HG02885 (cell line): ENCODE results near the gene HDAC11.

Experiments used
- ATAC-seq: cut with Tn5 transposase; IDR thresholded peaks from one replicate; pipeline ENCODE4 v1.9.1; 2021; ENCODE audit warnings: mild to moderate bottlenecking; ENCODE audit not compliant: unreplicated experiment, poor library complexity

HDAC11 gene

DNA sequence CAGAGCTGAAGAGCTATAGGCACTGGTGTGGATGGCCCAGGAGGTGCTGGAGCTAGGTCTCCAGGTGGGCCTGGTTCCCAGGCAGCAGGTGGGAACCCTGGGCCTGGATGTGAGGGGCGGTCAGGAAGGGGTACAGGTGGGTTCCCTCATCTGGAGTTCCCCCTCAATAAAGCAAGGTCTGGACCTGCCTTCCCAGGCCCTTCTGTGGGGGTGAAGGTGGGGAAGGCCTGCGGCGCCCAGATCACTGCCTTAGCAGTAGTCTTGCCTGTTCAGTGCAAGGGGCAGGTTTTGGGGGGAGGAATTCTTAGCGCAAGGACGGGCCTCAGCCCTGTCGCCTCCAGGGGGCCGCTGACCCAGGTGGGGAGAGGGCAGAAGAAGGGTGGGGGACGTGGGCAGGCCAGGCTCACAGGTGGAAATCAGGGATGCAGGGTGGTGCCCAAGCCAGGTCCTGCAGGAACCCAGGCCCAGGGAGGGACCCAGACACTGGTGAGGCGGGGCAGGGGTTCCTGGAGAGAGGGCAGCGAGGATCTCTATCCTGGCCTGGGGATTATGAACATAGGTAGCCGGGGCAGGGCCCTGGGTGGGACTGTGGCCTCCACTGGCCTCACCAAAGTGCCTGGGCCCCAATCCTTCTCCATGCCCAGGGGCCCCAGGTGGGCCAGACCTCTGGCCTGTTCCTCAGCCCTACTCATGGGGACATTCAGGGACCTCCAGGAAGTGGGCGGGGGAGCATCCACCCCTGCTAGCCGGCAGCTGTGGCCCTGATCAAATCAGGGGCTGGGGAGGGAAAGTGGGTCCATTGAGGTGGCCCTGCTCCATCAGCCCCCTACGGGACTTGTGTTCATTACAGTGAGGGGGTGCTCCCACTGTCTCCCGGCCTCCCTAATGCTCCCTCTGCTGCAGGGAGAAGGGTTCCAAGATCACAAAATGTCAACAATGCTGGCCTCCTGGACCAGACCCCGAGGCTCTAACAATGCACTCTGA lies 25.3 kb downstream of the HDAC11 start:
- no peak for ATAC-seq

DNA sequence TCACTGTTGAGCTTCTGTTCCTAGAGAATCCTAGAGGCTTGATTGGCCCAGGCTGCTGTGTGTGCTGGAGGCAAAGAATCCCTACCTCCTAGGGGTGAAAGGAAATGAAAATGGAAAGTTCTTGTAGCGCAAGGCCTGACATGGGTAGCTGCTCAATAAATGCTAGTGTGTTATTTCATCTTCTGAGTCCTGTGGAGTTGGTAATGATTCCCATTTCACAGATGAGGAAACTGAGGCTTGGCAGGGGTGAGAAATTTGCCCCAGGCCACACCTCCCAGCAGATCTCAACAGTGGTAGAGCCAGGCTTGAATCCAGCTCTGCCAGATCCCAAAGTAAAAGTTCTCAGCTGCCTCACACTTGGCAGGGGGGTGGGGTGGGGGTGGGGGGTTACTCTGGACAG lies 26.1 kb downstream of the HDAC11 start:
- no peak for ATAC-seq

DNA sequence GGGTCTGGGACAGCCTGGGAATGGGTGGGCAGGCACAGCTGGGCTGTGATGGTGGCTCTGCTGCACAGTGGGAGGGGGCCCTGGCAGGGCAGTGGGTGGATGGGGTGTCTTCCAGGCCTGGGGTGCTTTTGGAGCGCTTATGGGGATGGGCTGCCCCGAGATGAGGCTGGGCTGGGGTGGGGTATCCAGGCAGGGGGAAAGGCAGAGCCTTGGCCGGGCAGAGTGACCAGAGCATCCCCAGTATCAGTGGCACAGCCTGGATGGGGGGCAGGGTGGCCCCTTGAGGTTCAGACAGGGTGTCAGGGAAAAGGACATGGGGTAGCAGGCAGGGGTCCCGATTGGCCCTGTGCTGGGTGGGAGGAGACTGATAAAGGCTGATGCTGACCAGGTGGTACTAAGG lies 26.6 kb downstream of the HDAC11 start:
- ATAC-seq = no peak

DNA sequence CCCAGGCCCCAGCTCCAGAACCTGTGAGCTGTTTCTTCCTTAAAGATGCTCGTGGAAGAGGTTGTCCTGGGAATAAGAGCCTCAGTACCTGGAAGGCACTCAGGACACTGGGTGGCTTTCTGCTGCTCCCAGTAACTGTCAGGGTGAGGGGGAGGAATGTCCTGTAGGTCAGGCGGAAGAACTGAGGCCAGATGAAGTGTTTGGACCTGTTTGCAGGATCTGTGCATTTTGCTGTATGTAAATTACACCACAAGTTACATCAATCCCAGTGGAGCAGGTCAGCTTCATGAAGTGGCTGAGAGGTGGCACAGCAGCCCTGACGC lies 27.1 kb downstream of the HDAC11 start:
- ATAC-seq = no peak

DNA sequence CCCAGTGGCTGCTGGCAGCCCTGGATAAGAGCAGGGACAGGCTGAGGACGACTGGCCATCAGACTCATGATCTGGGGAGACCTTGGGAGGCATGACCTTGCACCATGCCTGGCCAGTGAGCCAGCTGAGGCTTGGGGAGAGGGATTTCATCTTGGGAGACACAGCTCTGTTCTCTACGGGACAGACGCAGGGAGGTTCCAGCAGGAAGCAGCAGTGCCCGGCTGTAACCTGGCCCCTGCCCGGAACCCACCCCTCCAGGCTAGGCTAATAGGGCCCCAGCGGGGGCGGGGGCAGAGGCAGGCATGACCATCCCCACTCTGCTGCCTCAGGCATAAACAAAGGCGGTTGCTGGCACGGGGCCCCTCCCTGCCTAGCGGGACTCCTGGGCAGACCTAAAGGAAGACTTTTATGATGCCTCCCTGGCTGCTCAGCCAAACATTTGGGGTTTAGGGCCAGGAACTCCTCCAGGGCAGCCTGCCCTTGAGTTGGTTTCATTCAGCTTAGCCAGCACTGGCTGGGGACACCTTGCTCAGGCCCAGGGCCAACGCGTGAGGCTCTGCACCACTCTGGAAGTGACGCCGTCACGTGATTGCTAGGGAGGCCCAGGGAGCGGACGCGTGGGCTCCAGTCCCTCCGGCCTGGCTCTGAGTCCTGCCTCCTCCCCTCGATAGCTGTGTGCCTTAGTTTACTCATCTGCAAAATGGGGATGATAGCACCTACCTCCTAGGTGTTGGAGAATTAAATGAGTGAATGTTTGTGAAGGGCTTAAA lies 27.6 kb downstream of the HDAC11 start:
- no peak for ATAC-seq

DNA sequence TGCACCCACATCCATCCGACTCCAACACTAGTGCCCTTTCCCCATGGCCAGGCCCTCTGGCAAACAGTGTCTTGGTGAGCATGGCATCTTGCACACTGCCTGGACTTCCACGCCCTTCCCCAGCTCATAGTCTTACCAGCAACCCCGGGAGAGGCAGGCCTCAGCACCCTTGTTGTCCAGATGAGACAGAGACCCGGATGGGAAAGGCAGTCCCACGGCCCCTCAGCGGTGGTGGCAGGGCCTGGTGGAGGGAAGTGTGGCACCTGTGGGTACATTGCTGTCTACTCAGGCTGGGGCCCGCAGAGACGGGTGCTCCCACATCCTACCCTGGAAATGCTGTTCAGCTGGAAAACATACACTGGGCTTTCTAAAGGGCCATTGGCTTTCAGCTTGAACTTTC lies 28.4 kb downstream of the HDAC11 start:
- no peak for ATAC-seq

DNA sequence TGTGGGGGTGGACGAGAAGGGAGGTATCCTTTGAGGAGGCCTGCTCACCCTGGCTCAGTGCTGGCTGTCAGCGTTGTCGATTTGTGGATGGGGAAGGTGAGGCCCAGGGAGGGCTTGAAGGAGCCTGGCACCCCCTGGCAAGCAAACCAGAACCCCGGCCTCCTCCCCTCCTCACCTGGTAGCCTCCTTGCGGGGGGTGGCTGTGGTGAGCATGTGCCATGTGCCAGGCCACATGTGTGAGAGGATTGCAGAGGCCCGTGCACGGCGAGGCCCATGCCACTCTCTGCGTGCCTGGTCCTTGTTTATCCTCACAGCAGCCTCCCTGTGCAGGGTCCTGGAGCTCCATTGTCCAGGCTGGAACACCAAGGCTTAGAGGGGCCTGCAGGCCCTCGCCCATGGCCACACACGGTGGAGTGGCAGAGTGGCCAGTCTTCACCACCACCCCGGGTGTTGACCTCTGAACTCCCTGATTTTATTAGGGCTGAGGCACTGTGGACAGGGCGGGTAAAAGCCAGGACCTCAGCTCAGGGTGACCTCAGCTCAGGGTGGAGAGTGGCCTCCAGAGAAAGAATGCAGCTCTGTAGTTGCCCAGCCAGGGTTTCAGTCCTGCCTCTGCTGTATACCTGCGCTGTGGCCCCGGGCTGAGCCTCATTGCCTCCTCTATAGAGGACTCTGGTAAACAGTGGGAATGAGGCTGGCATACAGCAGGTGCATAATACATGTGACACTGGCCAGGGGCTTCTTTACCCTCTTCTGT lies 29.1 kb downstream of the HDAC11 start:
- no peak for ATAC-seq

DNA sequence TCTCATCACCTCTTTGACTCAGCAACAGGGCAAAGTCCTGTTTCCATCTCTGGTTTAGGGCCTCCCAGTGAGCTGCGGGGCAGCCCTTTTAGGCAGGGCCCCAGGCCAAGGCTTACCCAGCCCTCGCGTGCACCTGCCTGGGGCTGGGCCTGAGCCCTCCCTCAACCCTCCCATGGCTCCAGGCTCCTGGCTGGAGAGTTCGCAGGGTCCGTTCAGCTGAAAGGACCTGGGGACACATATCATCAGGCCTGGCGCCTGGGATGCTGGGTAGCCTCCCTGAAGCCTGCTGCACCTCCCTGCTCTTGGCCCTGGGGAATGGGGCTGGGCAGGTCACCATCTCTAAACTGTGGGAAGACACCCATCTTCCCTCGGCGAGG lies 29.7 kb downstream of the HDAC11 start:
- ATAC-seq = no peak

DNA sequence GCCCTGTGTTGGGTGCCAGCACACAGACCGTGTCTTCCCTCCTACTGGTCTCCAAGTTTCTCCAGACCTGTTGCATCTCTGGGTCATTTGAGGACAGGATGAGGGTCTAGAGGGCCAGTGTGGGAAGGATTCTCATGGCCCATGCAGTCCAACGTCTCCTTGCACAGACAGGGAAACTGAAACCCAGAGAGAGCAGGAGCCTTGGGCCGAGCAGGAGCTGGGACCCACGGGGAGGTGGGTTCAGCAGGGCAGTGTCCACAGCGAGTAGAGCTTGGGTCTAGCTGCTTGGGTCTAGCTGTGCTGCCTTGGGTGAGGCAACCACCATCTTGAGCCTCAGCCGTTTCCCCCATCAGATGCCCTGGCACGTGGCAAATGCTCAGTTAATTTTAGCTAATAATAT lies 32.3 kb downstream of the HDAC11 start:
- ATAC-seq = no peak

DNA sequence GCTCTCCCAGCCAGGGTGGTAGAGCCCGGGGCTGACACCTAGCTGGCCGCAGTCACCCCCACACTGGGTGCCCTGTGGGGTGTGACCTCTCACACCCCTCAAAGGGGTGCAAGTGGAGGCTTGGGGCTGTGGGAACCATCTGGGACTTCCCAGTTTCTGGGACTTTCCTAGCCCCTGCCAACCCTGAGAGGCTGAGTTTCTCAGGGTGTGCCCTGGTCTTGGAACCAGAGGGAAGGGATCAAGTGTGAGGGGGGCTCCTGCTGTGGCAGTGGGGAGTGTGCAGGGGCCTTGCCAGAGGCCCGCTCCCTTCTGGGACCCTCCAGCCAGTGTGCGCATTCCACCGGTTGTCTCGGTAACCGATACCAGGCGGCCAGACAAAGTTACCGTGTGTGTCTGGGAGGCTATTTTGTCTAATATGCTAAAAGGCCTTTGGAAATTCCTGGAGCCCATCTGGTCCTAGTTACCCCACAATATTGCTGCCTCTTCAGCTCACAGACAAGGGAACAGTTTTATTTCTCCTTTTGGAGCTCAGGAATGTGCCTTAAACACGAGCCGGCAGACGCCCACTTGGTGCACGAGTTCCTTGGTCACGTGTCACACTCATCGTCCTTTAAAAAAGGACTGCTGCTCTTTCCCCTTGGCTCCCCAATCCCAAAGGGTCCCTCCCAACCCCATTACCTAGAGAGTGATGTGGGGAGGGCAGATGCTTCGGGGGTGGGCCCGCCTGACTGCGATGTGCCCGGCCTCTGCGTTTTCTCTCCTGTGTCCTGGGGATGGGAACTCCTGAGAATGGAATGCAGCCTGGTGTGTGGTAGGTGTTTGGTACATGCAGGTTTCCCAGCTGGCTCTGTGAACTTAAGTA lies 33.2 kb downstream of the HDAC11 start:
- no peak for ATAC-seq

DNA sequence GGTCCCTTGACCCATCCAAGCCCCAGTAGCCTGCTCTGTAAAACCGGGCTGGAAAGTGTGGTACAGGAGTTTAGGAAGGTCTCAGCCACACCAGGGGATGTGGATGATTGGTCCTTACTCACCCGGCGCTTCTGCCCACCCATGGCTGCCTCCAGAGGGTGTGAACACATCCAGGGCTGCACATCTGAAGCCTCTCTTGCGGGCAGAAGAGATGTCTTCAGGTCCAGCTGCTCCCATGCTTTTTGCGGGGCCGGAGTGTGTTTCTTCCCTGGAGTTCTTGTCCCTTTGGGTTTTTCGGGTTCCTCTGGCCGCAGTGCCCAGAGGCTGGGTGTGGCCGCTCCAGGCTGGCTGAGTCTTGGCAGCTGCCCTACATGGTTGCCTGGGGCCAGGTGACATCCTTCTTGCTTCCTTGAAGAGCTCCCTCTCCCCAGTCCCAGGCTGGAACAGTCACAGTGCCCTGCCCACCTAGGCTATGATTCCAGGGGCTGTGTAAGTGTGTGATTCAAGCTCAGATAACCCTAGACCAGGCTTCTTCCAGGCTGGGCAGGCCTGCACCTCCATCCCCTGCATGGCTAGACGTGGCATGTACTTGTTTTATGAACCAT lies 33.9 kb downstream of the HDAC11 start:
- no peak for ATAC-seq

DNA sequence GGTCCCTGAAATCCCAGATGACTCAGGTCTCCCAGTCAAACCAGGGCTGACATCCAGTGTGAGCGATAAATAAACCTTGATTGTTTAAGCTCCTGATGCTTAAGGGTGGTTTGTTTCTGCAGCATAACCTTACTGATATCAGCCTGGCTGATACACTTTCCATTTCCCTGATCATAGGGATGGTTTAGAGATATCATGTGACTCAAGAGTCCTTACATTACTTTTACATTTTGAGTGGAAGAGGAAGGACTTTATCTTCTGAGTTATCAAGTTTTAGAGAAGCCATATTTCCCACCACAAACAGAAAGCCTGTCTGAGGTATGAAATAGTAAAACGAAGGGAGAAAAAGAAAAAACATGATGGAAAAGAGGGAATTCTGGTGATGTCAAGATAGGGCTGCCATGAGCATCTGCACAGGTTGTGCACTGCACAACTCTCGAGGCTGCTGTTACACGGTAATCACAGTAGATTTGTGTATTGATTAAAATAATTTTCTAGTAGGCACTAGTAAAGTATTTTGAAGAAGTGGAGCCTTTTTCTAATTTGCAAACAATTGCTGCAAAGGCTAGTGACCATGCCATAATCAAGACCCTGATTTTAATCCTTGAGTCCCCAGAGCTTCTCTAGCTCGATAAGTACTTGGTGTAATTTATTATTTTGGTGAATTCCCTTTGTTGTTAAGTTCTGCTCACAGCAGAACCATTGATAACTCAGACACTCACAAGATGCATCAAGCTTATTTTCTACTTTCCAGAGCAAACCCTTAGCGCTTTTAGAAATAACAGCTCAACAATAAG lies 34.7 kb downstream of the HDAC11 start:
- ATAC-seq = no peak

DNA sequence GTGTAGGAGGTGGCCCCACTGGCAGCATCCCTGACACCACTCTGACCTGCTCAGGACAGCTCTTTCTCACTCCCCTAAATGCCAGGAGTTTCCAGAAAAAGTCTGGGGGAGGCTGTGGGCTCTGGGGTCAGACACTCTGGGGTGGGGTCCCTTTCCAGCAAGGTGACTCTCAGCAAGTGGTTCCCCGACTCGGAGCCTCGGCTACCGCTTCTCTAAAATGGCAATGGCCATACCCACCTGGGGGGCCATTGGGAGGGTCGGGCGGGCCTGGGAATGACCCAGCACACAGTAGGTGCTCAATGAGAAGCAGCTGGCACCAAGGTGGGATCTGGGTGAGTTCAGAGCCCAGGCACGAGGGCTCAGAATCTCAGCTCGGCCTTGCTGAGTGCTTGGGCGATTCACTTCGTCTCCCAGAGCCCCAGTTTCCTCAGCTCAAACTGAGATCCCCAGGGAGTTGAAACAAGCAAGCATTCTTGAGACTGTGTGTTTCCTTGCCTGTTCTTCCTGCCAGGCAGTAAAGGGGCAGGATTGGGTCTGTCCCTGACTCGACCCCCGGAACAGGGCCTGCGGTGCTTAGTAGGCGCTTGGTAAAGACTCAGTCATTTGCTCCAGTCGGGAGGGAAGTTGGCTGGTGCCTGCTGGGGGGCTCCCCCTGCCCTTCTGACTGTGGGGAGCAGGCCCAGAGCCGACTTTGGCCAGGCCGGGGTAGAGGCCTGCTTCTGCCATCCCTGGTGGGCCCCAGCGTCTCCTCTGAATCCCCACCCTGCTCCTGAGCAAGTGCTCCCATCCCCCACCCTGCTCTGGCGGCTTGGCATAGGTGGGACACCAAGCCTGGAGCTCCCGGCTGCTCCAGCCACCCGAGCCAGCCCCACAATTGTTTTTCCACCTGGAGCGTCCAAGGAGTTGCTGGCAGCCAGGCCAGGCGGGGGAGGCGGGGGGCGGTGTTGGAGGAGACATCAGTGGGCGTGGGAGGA lies 36.0 kb downstream of the HDAC11 start:
- no peak for ATAC-seq

DNA sequence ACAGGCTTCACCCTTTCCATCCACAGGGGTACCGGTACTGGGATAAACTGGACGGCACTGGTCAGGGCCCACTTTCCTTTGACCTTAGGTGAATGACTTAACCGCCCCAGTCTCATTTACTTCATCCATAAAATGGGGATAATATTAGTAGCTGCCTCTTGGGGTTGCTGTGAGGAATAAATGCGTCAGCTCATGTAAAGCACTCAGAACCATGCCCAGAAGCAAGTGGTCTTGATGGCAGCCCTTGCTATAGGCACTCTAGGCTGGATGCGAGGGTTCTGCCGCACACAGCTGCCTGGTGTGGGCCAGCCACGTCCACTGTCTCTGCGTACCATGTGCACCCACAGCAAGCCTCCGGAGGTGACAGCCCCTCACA lies 36.6 kb downstream of the HDAC11 start:
- ATAC-seq = no peak

DNA sequence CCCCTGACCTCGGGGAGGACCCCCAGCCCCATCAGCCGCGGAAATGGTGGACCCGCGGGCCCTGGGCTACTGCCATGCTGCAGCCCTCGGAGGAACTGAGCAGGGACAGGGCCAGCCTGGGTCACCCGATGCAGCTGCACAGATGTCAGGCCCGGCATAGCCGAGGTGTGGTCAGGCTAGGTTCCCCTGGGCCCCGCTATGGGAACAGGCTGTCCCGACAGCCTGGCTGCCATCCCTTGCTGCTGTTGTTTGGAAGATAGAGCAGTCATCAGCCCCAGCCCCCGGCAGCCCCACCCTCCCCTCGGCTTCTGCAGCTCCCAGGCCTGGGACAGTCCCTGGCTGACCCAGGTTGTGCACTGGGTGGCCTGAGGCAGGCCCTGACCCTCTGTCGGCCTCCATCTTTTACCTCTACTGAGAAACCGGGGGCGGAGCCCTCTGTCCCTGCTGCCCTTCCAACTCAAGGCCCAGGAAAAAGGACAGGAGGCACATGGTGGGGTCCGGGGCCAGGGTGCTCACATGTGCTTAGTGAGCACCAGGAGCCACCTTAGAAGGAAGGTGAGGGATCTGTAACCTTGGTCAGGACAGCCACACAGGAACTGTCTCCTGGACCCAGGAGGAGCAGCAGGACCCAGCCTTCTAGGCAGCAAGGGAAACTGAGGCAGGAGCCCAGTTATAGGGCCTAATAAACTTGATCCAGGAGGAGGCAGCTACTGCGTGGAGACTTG lies 37.3 kb downstream of the HDAC11 start:
- no peak for ATAC-seq

DNA sequence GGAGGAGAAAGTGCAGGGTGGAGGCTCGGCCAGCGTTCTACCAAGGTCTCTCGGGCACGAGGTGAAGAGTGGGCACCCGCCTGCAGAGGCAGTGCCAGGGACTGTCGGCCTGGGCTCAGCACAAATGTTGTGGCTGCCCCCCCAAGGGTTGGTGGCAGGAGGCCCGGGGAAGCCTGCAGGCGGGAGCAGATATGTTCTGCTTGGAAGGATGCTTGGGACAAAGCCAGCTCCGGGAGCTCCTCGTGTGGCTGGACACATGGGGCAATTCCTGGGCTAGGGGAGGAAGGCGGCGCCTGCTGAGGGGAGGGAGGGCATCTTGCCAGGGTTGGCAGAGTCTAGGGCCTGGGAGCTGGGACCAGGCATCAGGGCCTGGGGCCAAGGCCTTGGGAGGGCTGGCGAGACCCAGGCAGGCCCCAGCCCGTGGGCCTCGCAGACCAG lies 38.4 kb downstream of the HDAC11 start:
- no peak for ATAC-seq
